GM04503 (cell line): ENCODE results near the gene RAB11FIP3.

Experiments used
- DNase-seq: peaks from one replicate; pipeline ENCODE4 v3.0.0-alpha.2; 2012; ENCODE audit warnings: low read depth

RAB11FIP3 gene

GRCh38 chr16:533391-534123 is 108.1 kb downstream of the RAB11FIP3 start:
- no peak for DNase-seq

- no peak for DNase-seq
Observed at GRCh38 chr16:534135-534534, 108.7 kb downstream of the RAB11FIP3 start.

- DNase-seq: no peak
Observed at GRCh38 chr16:534856-535445, 109.5 kb downstream of the RAB11FIP3 start.

- DNase-seq: no peak
Observed at GRCh38 chr16:535446-536405, 110.3 kb downstream of the RAB11FIP3 start.

- no peak for DNase-seq
Observed at GRCh38 chr16:536746-537145, 111.3 kb downstream of the RAB11FIP3 start.

GRCh38 chr16:537415-538335 is 112.2 kb downstream of the RAB11FIP3 start:
- no peak for DNase-seq

GRCh38 chr16:539901-540530 is 114.6 kb downstream of the RAB11FIP3 start:
- no peak for DNase-seq

- no peak for DNase-seq
Observed at GRCh38 chr16:540645-541340, 115.3 kb downstream of the RAB11FIP3 start.

GRCh38 chr16:543301-544164 is 118.1 kb downstream of the RAB11FIP3 start:
- DNase-seq: no peak

GRCh38 chr16:544517-544916 is 119.1 kb downstream of the RAB11FIP3 start:
- no peak for DNase-seq

- DNase-seq: no peak
Observed at GRCh38 chr16:546909-547770, 121.7 kb downstream of the RAB11FIP3 start.

- no peak for DNase-seq
Observed at GRCh38 chr16:548586-548985, 123.1 kb downstream of the RAB11FIP3 start.

GRCh38 chr16:549544-550263 is 124.3 kb downstream of the RAB11FIP3 start:
- no peak for DNase-seq

GRCh38 chr16:551210-551609 is 125.8 kb downstream of the RAB11FIP3 start:
- DNase-seq: no peak

- no peak for DNase-seq
Observed at GRCh38 chr16:552171-552570, 126.7 kb downstream of the RAB11FIP3 start.

GRCh38 chr16:553601-554296 is 128.3 kb downstream of the RAB11FIP3 start:
- no peak for DNase-seq

GRCh38 chr16:554297-554621 is 128.8 kb downstream of the RAB11FIP3 start:
- no peak for DNase-seq
